ENCODE data around the gene ZDHHC7. TPM values are rescaled to one million over a fixed set of nuclear protein-coding genes. Genes with fewer than 3 reads are reported as not detected.

ZDHHC7 gene
- total RNA-seq, 2 donors from 2014 or later: 33.2 to 35.2 TPM

DNA sequence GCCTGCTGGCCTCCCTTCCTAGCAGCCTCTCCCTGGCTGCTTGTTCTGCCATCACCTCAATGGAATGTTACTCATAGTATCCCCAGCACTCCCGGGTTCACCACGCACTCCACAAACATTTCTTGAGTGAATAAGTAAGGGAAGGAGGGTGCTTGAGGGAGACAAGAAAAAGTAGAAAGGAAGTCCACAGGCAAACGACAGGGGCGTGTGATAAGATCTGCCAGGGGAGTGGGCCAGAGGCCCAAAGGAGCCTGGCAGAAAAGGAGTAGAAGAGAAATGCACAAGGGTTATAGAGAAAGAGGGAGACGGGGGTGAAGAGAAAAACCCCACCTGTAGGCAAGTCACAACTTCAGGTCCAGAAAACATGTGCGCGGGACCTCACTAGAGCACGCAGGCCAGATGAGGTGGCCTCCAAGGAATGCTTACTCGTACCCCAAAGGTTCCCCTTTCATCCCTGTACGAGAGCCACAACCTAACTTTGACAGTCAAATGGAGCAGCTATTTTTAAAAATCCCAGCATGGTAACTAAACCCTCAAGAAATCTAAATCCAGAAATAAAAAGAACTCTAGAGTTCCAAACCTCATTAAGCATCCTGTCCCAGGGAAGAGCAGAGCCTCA, 6.6 kb downstream of the ZDHHC7 start:
- ATAC-seq (peak in 1 of 2 donors; percentile 71), DNase-seq (no peak)
- intact Hi-C loops (cut with DNase I): no loop called here

DNA sequence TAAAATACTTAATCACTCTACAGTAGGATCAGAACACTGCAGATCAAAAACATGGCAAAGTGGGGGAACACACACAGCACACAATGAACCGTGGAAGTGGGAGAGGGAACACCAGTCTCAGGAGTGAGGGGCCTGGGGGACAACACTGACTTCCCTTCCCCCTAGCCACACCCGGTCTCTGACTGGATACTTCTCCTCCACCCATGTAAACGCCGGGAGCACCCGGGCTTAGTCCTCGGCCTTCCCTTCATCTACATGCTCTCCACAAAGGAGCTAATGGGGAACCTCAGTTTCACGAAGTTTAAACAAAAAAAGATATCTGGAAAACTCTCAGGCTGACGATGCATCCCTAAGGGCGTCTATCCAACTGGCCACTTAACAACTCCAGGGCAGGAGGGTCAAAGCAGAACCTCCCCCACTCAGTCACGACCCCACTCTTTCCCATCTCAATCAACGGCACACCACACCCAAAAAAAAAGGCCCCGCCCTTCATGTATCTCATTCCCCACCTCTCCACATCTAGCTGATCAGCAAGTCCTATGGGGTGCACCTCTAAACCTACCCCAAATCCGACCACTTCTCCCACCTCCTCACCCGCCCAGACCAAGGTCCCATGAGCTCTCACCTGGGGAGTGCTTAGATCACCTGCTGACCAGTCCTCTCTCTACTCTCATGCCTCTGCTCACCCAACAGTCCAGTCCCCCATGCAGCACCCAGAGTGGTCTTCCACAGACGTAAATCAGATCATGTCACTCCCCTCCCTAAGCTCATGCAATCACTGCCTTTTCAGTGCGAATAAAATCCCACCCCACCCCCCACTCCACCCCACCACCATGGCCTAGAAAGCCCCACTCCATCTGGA, 7.4 kb downstream of the ZDHHC7 start:
- ATAC-seq (peak in 1 of 2 donors; percentile 23), DNase-seq (no peak)
- intact Hi-C loops (cut with DNase I): no loop called here

DNA sequence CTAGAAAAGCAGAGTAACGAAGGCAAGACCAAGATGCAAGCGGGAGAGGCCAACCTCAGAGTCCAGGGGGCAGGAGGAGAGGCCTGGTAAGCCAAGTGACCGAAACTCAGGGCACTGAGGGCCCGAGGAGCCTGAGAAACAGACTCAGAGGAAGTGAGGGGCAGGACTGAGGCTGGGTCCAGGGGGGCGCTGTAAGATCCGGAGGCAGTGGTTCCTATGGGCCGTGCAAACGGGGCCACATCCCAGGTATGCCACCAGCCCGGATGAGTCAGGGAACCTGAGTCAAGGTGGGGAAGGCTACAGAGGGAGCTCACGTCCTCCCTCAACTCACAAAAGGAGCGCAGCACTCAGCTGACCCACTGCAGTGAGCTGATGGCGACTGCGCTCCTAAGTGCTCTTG, 8.3 kb downstream of the ZDHHC7 start:
- ATAC-seq (no peak), DNase-seq (no peak)
- intact Hi-C loops (cut with DNase I): no loop called here

DNA sequence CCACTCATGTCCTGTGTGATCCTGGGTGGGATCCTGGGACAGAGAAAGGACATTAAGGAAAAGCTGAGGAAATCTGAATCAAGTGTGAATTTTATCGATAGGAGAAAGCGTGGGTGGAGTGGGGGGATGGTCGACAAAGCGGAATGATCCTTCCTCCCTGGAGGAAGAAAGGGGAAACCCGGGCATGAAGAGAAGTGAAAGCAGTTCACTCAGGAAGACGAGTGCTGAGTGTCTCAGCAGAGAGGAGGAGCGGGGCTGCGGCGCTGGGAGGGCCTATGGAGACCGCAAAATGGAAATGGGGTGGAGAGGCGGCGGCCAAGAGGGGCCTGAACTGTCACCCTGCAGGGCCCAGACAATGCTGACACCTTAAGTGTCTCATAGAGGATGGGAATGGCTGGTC, 8.7 kb downstream of the ZDHHC7 start:
- ATAC-seq (peak; percentile 52 to 55), DNase-seq (peak; percentile 56)
- intact Hi-C loops (cut with DNase I): no loop called here

DNA sequence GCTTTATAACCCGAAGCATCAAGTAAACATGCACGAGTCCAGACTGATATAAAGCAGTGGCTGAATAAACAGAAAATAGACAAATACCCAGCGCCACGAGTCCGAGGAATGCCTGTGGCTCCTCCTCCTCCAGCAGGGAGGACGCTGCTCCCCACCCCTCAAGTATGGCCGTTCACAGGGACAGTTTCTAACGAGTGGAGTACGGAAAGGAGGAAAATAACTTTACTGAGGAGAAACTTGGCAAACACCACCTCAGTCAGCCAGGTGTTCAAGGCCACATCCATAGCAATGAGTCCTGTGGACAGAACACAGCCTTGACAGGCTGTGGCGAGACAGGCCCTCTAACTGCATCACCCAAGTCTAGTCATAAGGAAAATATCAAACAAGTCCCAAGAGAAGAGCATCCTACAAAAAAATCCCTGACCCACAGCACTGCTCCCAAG, 9.2 kb downstream of the ZDHHC7 start:
- intact Hi-C loops (cut with DNase I): no loop called here
- ATAC-seq (no peak), DNase-seq (no peak)

DNA sequence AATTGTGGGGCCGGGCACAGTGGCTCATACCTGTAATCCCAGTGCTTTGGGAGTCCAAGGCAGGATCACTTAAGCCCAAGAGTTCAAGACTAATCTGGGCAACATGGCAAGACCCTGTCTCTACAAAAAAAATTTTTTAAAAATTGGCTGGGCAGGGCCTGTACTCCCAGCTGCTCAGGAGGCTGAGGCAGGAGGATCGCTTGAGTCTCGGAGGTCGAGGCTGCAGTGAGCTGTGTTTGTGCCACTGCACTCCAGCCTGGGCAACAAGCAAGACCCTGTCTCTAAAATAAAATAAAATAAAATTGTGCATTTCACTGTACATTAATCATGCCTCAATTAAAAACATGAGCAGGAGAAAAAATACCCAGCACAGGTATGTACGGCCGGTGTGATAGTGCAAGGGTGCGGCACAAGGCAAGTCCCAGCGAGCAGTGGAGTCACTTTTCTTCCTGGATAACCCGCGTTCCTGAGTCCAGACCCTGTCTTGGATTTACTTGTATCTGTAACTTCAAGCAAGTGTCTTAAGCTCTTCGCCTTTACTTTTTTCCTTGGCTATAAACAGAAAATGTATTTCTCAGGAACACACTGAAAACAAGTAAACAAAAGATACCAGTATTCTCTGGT, 11.4 kb downstream of the ZDHHC7 start:
- ATAC-seq (no peak), DNase-seq (no peak)
- intact Hi-C loops (cut with DNase I): no loop called here

DNA sequence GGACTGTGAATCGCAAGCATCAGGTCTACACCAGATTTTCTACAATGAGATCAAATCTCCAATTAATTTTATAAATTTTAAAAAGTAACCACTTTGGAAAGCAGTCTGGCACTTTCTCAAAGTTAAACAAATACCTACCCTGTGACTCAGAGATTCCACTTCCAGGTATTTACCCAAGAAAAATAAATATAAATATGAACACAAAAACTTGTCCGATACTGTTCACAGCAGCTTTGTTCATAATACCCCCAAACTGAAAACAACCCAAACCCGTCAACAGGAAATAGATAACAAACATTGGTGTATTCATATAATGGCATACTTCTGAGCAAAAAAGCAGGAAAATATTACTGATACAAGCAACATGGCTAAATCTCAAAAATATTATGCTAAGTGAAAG, 12.1 kb downstream of the ZDHHC7 start:
- DNase-seq (no peak), ATAC-seq (no peak)
- intact Hi-C loops (cut with DNase I): no loop called here

DNA sequence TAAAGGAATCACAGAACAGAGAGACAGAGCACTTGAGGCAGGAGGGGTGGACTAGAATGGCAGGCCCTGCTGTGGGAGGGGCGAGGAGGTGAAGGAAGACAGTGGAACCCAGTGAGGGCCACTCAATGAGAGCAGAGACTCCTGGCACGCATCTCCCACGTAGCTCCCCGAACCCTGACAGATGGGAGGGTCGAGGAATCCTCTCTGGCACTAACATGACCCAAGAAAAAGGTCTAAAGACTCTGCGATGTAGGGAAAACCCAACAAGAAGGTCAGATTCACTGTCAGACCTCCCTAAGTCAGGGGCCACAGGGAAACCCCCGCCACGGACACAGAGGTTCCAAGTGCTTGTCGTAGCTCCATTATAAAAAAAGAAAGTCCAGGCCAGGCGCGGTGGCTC, 15.0 kb downstream of the ZDHHC7 start:
- ATAC-seq (no peak), DNase-seq (no peak)
- intact Hi-C loops (cut with DNase I): no loop called here

DNA sequence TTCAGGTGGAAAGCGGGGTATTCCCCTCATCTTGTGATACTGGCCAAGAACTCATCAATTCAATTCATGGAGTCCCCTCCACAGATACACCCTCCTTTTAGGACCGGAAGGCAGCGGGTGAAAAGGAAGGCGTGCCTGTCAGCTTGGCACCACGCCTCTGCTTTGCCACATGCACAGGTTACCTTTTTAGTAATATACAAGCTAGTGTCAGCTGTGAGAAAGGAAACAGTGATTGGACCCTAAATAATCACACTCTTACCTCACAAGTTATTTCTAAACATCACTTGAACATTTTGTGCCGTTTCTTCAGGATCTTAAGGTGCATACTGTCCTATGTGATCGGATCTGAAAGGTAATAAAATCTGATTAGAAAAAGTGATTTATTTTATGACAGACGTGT, 15.7 kb downstream of the ZDHHC7 start:
- ATAC-seq (no peak), DNase-seq (no peak)
- intact Hi-C loops (cut with DNase I): no loop called here

DNA sequence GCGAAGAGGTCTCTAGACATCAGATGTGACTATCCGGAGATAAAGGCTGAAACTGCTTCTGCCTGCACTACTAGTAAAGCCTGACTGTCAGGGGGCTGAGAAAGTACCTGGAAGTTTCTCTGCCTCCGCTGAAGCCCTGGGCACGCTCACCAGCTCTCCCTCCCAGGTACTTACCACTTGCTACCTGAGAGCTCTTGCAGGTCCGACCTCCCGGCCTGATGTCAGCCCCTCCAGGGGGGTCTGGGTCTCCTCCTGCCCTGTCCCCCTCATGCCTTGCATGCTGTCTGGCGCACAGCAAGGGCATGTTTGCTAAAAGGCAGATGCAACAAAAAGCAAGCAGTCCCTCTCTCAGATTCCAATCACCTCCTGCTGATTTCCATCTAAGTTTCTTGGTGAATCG, 17.4 kb downstream of the ZDHHC7 start:
- no peak for DNase-seq
- ATAC-seq: peak in 1 of 2 donors; percentile 13
- intact Hi-C loops (cut with DNase I): no loop called here

DNA sequence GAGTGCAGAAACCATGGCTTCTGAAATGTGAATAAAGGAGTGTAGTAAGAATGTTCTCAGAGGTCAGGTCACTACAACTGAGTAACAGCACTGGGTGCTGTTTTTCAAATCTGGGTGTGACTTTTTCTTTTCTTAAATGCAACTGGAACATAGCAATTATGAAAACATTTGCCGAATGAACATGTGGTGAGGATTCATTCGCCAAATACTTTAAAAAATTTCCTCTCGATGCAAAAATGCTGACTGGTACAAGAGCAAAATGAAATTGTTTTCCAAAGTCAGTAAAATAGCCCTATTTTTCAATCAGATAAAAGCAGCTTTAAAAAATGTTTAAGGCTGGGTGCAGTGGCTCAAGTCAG, 18.6 kb downstream of the ZDHHC7 start:
- intact Hi-C loops (cut with DNase I): no loop called here
- ATAC-seq (no peak), DNase-seq (no peak)

DNA sequence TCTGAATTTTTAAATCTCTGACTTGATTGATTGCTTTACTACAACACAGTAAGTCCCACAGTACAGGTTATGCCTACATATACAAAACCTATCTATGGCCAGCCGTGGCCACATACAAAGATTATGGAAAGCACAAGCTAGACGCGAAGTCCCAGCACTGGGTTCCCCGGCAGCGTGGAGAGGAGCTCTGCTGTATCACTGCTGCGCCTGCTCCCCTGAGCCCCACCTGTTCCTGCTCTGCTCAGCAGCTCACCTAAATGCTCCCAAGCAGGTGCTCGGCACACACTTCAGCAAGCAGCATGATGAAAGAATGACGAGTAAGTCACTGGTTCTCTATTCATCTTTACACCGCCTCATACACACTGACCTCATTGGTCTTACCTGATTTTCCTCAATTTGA, 20.6 kb downstream of the ZDHHC7 start:
- ATAC-seq (no peak), DNase-seq (peak; percentile 11)
- intact Hi-C loops (cut with DNase I): no loop called here

DNA sequence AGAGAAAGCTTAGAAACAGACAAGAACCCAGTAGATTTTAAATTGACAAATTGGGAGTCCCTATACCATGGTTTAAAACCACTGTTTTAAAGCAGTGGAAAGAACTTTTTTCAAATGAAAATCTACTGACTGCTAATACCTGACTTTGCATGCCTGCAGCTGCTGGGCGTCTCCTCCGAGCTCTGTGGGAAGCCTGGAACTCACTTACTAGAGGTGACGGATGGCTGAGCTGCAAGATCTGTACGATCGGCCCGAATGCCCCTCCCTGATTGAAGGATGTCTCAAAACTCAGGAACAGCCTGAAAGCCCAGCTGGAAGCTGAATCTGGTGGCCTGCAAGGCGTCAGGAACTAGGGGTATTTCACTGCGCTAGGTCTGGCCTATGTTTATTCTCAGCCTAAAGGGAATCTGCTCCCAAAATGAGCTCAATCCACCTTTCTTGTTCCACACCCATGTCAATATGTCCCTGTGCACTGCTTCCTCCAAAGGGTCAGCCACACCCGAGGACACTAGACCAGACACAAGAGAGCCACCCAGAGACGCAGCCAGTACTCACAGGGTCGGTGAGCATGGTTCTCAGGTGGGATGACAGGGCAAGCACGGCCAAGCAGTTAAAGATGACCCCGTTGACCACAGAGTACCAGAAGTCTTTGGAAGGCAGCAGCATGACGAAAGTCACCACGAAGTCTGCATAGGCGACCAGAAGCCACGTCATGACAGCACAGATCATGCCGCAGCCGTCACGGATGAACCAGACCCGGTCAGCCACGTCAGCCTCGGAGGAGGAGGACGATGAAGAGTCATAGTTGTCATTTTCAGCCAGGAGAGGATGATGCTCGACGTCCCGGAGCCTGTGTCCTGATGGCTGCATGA, 21.4 kb downstream of the ZDHHC7 start:
- DNase-seq (peak; percentile 17), ATAC-seq (no peak)
- intact Hi-C loops (cut with DNase I): no loop called here

DNA sequence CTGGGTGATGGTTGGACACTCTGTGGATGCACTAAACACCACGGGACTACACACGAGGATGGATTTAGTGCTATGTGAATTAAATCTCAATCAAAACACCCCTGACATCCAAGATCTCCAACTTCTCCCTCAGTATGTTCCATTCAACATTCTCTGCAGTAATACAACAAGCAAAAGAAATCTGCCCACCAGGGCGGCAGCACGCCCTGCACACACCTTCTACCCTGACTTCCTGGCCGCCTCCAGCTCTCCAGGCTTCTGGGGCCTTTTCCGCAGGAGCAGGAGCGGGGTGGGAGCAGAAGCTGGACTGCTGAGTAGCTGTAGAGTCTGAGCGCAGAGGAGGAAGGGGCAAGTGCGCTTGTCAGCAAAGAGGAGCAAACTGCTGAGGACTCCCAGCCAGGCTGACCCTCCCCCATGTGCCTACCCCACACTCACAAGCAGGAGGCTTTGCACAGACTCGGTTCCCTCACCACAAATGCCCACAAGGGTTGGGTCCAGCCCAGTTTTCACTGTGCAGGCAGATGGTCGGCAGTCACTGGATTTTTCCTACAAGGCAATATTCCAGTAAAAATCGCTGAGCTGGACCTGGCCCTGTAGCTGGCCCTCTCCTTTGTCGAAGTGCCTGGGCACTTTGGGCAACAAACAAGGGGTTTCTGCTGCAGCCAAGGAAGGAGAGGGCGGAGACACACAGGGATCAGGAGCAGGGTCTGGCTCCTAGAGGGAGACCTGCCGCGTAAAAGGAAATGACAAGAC, 22.8 kb downstream of the ZDHHC7 start:
- DNase-seq (no peak), ATAC-seq (no peak)
- intact Hi-C loops (cut with DNase I): no loop called here

DNA sequence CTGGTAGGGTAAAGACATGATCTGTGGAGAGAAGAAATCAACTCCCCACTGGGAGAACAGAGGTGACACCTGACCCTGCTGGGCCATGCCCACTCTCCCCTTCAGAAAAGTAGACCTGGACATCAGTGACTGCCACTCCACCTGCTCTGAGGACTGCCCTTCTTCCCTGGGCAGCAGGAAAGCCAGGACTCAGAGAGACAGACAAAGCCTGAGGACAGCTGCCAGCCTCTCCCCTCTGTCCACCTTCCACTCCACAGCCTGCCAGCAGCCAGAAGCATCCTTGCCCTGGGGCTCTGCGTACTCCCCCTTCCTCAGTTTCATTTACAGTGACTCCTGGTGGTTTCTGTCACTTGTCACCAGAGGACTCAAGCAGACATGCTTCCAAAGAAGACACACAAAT, 24.5 kb downstream of the ZDHHC7 start:
- DNase-seq: no peak
- intact Hi-C loops (cut with DNase I): no loop called here
- ATAC-seq: no peak

DNA sequence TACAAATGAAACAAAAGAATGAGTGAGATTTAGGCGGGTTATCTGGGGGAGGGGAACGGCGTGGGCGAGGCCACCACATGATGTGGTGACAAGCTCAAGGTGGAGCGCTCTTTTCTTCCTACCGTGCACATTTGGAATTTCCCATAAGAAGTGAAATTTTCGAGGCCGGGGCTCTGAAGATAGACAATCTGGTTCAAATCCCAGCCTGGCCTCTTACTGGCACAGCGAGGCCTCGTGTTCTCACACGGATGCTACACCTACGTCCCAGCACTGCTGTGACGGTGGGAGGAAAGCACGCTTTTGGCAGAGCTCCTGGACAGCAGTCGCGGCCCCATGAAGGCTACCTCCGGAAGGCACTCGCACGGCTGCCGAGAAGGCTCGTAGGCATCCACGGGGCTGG, 25.2 kb downstream of the ZDHHC7 start:
- intact Hi-C loops (cut with DNase I): no loop called here
- DNase-seq: no peak
- no peak for ATAC-seq

DNA sequence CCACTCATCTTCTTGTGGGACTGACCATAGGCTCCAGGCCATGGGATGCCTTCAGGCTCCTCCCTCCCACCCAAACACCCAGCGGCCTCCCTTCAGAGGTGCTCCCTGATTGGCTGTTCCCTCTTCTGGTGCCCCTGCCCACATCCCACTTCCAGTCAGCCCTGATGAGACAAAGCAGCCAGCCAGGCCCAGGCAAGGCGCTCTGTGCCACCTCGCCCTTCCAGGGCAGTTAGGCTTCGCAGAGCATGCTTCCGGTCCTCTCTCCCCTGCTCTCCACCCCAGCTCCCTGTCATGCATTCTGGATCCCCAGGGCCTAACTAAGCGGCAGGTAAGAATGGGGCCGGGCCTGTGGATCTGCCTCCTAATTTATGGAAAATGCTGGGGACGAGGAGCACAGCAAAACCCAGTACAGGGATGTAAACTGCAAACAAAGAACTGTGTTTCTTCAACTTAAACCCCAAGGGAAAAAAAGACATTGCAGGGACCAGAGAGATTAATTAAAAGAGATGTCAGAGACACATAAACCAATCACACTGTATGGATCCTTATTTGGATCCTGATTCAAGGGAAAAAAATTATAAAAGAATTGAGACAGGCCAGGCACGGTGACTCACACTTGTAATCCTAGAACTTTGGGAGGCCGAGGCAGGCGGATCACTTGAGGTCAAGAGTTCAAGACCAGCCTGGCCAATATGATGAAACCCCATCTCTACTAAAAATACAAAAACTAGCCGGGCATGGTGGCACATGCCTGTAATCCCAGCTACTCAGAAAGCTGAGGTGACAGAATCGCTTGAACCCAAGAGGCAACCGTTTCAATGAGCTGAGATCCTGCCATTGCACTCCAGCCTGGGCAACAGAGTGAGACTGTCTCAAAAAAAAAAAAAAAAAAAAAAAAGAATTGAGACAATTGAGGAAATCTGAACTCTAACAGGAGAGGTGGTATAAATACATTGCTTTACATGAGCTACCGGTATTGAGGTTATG, 26.0 kb downstream of the ZDHHC7 start:
- intact Hi-C loops (cut with DNase I): no loop called here
- DNase-seq (no peak), ATAC-seq (no peak)

DNA sequence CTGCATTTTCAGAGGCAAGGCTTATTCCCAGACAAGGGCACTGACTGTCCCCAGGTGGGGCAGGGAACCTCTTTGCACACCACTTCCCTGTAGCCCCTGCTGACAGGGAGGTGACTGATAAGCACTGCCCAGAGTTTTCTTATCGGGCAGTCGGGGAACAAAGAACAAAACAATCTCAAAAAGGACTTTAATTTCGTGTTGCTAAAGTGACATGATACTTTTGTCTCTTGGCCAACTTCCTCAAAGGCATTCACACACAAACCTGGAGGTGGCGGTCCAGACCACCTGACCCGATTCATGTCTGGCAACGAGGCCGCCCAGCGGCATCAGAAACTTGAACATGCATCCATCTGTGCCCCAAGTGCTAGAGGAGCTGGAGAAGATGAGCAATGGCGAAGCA, 28.9 kb downstream of the ZDHHC7 start:
- intact Hi-C loops (cut with DNase I): no loop called here
- peak; percentile 5 to 38 for ATAC-seq
- peak; percentile 49 for DNase-seq
